ENCODE data around the gene WDR41. TPM values are rescaled to one million over a fixed set of nuclear protein-coding genes. Genes with fewer than 3 reads are reported as not detected.

The WDR41 gene
- total and polyA plus RNA-seq, 4 donors: 13.9 to 81.4 (median 29.6) TPM

DNA sequence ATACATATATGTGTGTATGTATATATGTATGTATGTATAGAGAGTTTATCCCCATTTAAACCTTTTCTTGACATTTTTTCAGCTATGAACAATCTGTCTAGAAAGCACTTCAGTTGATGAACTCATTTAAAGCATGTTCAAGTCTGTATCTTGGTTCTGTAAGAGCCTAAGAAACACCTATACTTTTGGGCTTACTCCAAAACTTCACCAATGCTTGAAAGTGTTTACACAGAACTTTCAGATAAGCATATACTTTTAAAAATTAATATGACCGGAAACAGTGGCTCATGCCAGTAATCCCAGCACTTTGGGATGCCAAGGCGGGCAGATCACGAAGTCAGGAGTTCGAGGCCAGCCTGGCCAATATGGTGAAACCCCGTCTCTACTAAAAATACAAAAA is 30.8 kb downstream of the WDR41 start:
- peak in 1 of 3 donors; percentile 47 for DNase-seq
- WGBS, 2 donors: 83 to 95% methylated on average over 5 of the region's 5 CpGs
- ATAC-seq (ENCODE audit: insufficient read depth, low FRiP score): no peak
- no peak for TF ChIP-seq CTCF (IDR thresholded peaks at IDR 0.05; ENCODE audit: control extremely low read depth, extremely low read depth)
- H3K27me3 ChIP-seq (ENCODE audit: control insufficient read depth in 3 of 3, insufficient read depth in 3 of 3, low read length in 2 of 3): no peaks in the 10 kb centered on the region
- H3K4me1 ChIP-seq (ENCODE audit: control insufficient read depth in 5 of 5, insufficient read depth in 5 of 5, low read length in 5 of 5): no peaks in the 10 kb centered on the region
- H3K4me3 ChIP-seq: no peak overlapping the region
- H3K36me3 ChIP-seq (ENCODE audit: control insufficient read depth in 4 of 4, insufficient read depth in 4 of 4, low read length in 4 of 4): peaks cover 0 to 3% (median 1%) of the 10 kb centered on the region in 4 donors
- no peak overlapping the region for H3K27ac ChIP-seq (ENCODE audit: low read depth in 1 of 2, low read length in 1 of 2)
- no peaks in the 10 kb centered on the region for H3K9me3 ChIP-seq (ENCODE audit: control insufficient read depth in 4 of 4, insufficient read depth in 3 of 4, low read length in 3 of 4)
- H3K9ac ChIP-seq (ENCODE audit: insufficient read depth in 1 of 2, low read length in 2 of 2): no peak overlapping the region

- TF ChIP-seq CTCF (IDR thresholded peaks at IDR 0.05; ENCODE audit: control extremely low read depth, extremely low read depth): no peak
- DNase-seq (no peak), ATAC-seq (ENCODE audit: insufficient read depth, low FRiP score) (no peak)
- peaks cover 2 to 6% (median 3%) of the 10 kb centered on the region in 4 donors for H3K36me3 ChIP-seq (ENCODE audit: control insufficient read depth in 4 of 4, insufficient read depth in 4 of 4, low read length in 4 of 4)
- H3K9me3 ChIP-seq (ENCODE audit: control insufficient read depth in 4 of 4, insufficient read depth in 3 of 4, low read length in 3 of 4): no peaks in the 10 kb centered on the region
- H3K4me1 ChIP-seq (ENCODE audit: control insufficient read depth in 5 of 5, insufficient read depth in 5 of 5, low read length in 5 of 5): peaks cover 0 to 10% (median 5%) of the 10 kb centered on the region in 5 donors
- no peak overlapping the region for H3K4me3 ChIP-seq
- WGBS, 2 donors: 95 to 98% methylated on average over 3 of the region's 3 CpGs
- no peak overlapping the region for H3K27ac ChIP-seq (ENCODE audit: low read depth in 1 of 2, low read length in 1 of 2)
- no peaks in the 10 kb centered on the region for H3K27me3 ChIP-seq (ENCODE audit: control insufficient read depth in 3 of 3, insufficient read depth in 3 of 3, low read length in 2 of 3)
- no peak overlapping the region for H3K9ac ChIP-seq (ENCODE audit: insufficient read depth in 1 of 2, low read length in 2 of 2)
Observed at GRCh38 chr5:77454123-77454522, 38.0 kb downstream of the WDR41 start.

GRCh38 chr5:77452351-77452750 is 39.8 kb downstream of the WDR41 start:
- DNase-seq (peak in 1 of 3 donors; percentile 38), ATAC-seq (ENCODE audit: insufficient read depth, low FRiP score) (no peak)
- Histone ChIP-seq H3K36me3 (ENCODE audit: control insufficient read depth in 4 of 4, insufficient read depth in 4 of 4, low read length in 4 of 4) (peaks cover 7 to 17% (median 12%) of the 10 kb centered on the region in 4 donors), H3K4me3 (no peak overlapping the region), H3K9ac (ENCODE audit: insufficient read depth in 1 of 2, low read length in 2 of 2) (no peak overlapping the region), H3K27me3 (ENCODE audit: control insufficient read depth in 3 of 3, insufficient read depth in 3 of 3, low read length in 2 of 3) (no peaks in the 10 kb centered on the region), H3K4me1 (ENCODE audit: control insufficient read depth in 5 of 5, insufficient read depth in 5 of 5, low read length in 5 of 5) (peaks cover 0 to 13% (median 7%) of the 10 kb centered on the region in 5 donors), H3K9me3 (ENCODE audit: control insufficient read depth in 4 of 4, insufficient read depth in 3 of 4, low read length in 3 of 4) (no peaks in the 10 kb centered on the region), H3K27ac (ENCODE audit: low read depth in 1 of 2, low read length in 1 of 2) (no peak overlapping the region)
- TF ChIP-seq CTCF (IDR thresholded peaks at IDR 0.05; ENCODE audit: control extremely low read depth, extremely low read depth): no peak
- 93 to 94% methylated on average over 1 of the region's 1 CpG for WGBS, 2 donors

DNA sequence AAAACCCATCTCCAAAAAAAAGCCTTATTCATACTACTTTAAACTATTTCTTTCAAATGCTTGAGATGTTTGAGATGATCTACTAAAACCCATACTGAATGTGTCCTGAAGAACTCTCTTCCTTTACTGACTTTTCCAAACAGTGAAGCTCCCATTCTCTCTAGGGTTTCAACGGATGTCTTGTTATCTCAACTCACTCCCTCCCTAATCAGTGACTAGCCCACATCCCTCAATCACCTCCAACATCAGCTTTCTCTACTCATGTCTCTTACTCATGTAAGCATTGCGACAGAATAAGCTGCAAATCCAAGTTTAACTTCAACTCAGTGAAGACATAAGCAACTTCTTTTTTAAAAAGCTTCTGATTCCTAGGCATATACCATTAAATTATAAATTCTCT is 42.1 kb downstream of the WDR41 start:
- H3K36me3 ChIP-seq (ENCODE audit: control insufficient read depth in 4 of 4, insufficient read depth in 4 of 4, low read length in 4 of 4): peaks cover 7 to 21% (median 12%) of the 10 kb centered on the region in 4 donors
- TF ChIP-seq CTCF (IDR thresholded peaks at IDR 0.05; ENCODE audit: control extremely low read depth, extremely low read depth): no peak
- no peaks in the 10 kb centered on the region for H3K27me3 ChIP-seq (ENCODE audit: control insufficient read depth in 3 of 3, insufficient read depth in 3 of 3, low read length in 2 of 3)
- peaks cover 0 to 13% (median 7%) of the 10 kb centered on the region in 5 donors for H3K4me1 ChIP-seq (ENCODE audit: control insufficient read depth in 5 of 5, insufficient read depth in 5 of 5, low read length in 5 of 5)
- H3K4me3 ChIP-seq: no peak overlapping the region
- ATAC-seq (ENCODE audit: insufficient read depth, low FRiP score) (no peak), DNase-seq (no peak)
- H3K9me3 ChIP-seq (ENCODE audit: control insufficient read depth in 4 of 4, insufficient read depth in 3 of 4, low read length in 3 of 4): no peaks in the 10 kb centered on the region
- no peak overlapping the region for H3K9ac ChIP-seq (ENCODE audit: insufficient read depth in 1 of 2, low read length in 2 of 2)
- no peak overlapping the region for H3K27ac ChIP-seq (ENCODE audit: low read depth in 1 of 2, low read length in 1 of 2)
- 77 to 78% methylated on average over 2 of the region's 2 CpGs for WGBS, 2 donors
